ENCODE measurements around the gene RFT1.

Gene RFT1

GRCh38 chr3:53084310-53085001, 45.8 kb downstream of the RFT1 start:
- peak; percentile 9 for DNase-seq (ENCODE audit: low spot score)

GRCh38 chr3:53083949-53084309, 46.3 kb downstream of the RFT1 start:
- DNase-seq (ENCODE audit: low spot score): no peak

GRCh38 chr3:53083521-53083920, 46.7 kb downstream of the RFT1 start:
- DNase-seq (ENCODE audit: low spot score): peak; percentile 29

GRCh38 chr3:53082736-53083135, 47.5 kb downstream of the RFT1 start:
- no peak for DNase-seq (ENCODE audit: low spot score)

GRCh38 chr3:53081318-53081717, 48.9 kb downstream of the RFT1 start:
- no peak for DNase-seq (ENCODE audit: low spot score)

- no peak for DNase-seq (ENCODE audit: low spot score)
These were observed 49.5 kb downstream of the RFT1 start for GRCh38 chr3:53080612-53081205.

- DNase-seq (ENCODE audit: low spot score): no peak
These were observed 50.3 kb downstream of the RFT1 start for GRCh38 chr3:53079791-53080555.

- DNase-seq (ENCODE audit: low spot score): no peak
These were observed 51.1 kb downstream of the RFT1 start for GRCh38 chr3:53079147-53079546.

- DNase-seq (ENCODE audit: low spot score): no peak
These were observed 51.6 kb downstream of the RFT1 start for GRCh38 chr3:53078656-53079055.

GRCh38 chr3:53077476-53078220, 52.6 kb downstream of the RFT1 start:
- DNase-seq (ENCODE audit: low spot score): no peak

- no peak for DNase-seq (ENCODE audit: low spot score)
These were observed 54.5 kb downstream of the RFT1 start for GRCh38 chr3:53075743-53076140.

GRCh38 chr3:53074761-53075742, 55.2 kb downstream of the RFT1 start:
- DNase-seq (ENCODE audit: low spot score): no peak

GRCh38 chr3:53074366-53074696, 55.9 kb downstream of the RFT1 start:
- DNase-seq (ENCODE audit: low spot score): no peak

- no peak for DNase-seq (ENCODE audit: low spot score)
These were observed 56.5 kb downstream of the RFT1 start for GRCh38 chr3:53073553-53074365.

- peak; percentile 71 for DNase-seq (ENCODE audit: low spot score)
These were observed 57.3 kb downstream of the RFT1 start for GRCh38 chr3:53072653-53073552.

GRCh38 chr3:53071882-53072431, 58.3 kb downstream of the RFT1 start:
- DNase-seq (ENCODE audit: low spot score): no peak

- no peak for DNase-seq (ENCODE audit: low spot score)
These were observed 60.7 kb downstream of the RFT1 start for GRCh38 chr3:53069422-53070068.

GRCh38 chr3:53068176-53068575, 62.1 kb downstream of the RFT1 start:
- no peak for DNase-seq (ENCODE audit: low spot score)

GRCh38 chr3:53067567-53067966, 62.7 kb downstream of the RFT1 start:
- DNase-seq (ENCODE audit: low spot score): no peak

Data from pons (tissue), 1 donor.